ENCODE data around the gene ACSL5.
A peak's percentile ranks its signal among the peaks of the same experiment; 100 is the strongest.

The ACSL5 gene

DNA sequence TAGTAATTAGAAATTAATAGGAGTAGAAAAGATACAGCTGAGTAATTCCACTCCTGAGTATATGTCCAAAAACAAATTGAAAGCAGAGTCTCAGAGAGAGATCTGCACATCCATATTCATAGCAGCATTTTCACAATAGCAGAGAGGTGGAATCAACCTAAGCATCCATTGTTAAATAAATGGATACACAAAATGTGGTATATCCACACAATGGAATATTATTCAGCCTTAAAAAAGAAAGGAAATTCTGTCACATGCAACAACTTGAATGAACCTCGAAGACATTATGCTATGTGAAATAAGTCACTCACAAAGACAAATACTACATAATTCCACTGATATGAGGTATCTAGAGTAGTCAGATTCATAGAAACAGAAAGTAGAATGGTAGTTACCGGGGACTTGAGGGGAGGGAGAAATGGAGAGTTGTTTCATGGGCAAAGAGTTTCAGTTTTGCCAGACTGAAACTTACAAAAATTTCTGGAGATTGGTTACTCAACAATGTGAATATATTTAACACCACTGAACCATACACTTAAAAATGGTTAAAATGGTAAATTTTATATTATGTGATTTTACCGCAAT, 91.5 kb downstream of the ACSL5 start:
- no peak for DNase-seq

DNA sequence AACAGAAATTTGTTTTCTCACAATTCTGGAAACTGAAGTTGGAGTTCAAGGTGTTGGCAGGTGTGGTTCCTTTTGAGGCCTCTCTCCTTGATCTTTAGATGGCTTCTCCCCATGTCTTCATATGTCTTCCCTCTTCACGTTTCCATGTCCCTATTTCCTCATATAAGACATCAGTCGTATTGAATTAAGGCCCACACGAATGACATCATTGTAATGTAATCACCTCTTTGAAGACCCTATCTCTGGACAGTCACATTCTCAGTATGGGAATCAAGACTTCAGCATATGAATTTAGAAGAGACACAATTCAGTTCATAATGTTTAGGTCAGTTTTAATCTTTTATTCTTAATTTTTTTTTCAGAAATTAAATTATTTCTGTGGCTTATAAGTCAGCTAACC, 92.9 kb downstream of the ACSL5 start:
- DNase-seq = no peak

DNA sequence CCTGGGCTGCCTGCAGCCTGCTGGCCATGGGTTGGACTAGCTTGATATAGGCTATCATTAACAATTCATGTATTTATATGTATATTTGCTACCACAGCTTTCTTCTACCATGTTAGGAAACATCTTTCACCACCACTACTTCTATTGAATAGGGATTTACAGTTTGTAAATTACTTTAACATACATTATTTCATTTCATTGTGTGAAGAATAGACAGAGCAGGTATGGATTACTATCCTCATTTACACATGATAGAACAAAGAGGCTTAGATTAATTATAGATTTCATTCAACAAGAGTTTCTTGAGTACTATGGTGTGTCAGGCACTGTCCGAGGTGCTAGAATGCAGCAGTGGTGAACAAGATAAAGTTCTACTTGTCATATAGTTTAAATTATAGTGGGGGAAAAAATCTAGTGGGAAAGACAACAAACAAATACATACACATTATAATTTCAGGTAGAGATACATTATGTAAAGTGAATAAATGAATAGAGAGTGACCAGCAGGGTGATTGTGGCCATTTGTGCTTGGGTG, 93.7 kb downstream of the ACSL5 start:
- DNase-seq = no peak

DNA sequence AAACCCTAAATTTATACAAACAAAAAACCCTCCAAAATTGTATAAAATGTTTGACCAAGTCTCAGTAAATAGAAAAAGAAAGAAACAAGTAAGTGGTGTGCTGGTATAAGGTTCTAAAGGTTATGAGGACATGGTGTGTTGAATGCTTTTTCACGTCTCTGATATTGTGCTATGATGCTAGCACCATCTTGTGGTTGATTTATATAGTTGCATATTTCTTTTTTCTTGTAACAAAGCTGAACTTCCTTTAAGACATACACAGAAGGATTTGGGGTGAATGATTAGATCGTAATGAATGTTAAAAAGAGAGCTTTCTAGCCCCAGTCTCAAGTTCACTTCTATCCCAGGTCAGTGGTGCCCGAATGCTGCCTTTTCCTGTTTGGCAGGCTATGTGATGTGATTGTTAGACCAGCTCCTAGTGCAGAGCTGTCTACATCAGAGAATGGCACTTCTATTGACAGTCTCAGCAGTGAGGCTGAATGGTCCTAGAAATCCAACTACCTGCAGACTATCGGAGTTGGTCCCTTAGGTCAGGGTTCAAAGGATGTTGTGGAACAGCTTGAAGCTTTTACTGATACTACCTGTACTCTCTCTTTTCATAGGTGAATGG, 98.1 kb downstream of the ACSL5 start:
- peak; percentile 10 for DNase-seq

DNA sequence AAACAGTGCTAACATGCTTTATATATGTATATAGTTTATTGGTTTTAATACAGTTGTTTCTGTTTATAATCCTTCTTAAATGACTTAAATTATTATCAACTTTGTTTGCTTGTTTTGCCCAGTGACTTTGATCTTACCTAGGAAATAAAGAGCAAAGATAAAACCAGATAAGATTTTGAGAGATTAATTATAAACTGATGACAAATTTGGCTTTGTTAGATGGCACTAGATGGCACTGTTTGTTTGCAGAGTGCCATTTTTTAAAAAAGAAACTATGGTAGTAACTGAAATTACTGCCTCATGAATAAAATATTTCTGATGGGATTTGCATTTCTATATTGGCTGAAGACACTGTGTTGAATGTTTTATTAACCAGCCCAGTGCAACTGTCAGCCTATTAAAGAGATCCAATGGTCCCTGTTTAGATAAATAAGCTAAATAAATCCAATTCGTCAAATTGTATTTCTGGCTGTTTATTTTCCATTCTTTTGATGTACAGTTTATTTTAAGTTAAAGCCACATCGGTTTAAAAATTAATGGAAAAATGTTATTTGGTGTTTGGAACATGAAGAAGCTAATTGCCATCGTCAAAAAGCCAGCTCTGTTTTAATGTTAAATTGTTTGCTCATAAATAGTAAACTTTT, 101.8 kb downstream of the ACSL5 start:
- DNase-seq = no peak
